Activated gamma-delta T cell treated with Interleukin-2 at 50 U/mL for 16 hours (primary cell): ENCODE measurements around the gene CIDEA.
"Not testable (repeated sequence)": the region's sequence is repeated elsewhere in the genome, so short reads cannot be mapped to it uniquely, and the experiment has no call there.

Source experiments
- DNase-seq: peaks from one replicate; pipeline ENCODE4 v3.0.0-alpha.2; 2020

Gene CIDEA

DNA sequence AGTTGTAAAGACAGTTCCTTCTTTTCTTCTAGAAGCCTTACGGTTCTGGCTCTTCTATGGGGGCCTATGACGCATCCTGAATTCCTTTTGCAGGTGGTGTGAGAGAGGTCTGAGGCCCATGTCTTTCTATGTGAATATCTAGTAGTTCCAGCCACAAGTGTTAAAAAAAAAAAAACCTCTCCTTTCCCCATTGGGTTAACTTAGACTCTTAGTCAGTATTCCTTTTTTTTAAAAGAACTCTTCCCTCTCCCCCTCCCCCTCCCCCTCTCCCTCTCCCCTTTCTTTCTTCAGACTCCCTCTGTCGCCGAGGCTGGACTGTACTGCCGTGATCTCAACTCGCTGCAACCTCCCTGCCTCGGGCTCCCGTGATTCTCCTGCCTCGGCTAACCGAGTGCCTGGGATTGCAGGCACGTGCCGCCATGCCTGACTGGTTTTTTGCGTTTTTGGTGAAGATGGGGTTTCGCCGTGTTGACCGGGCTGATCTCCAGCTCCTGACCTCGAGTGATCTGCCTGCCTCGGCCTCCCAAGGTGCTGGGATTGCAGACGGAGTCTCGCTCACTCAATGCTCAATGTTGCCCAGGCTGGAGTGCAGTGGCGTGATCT is 11.4 kb upstream of the CIDEA start:
- DNase-seq, result no peak

DNA sequence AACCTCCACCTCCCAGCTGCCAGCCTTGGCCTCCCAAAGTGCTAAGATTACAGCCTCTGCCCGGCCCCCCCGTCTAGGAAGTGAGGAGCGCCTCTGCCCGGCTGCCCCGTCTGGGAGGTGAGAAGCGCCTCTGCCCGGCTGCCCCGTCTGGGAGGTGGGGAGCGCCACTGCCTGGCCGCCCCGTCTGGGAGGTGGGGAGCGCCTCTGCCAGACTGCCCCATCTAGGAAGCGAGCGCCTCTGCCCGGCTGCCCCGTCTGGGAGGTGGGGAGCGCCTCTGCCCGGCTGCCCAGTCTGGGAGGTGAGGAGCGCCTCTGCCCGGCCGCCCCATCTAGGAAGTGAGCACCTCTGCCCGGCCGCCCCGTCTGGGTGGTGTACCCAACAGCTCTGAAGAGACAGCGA is 10.9 kb upstream of the CIDEA start:
- DNase-seq, result not testable (repeated sequence)

DNA sequence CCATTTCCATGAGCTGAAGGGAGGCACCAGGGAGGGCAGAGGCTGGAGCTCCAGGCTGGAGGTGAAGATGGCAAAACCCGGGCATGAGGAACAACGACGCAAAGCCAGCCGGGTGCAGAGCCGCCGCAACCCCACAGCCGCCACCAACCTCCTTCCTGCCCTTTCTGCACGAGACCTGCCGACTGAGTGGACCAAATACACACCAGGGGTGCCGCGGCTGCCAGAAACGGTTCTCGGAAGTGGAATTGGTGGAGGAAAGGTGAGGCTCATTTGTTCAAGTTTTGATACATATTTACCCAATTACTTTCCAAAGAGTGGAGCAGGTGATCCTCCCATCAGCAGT is 8.4 kb upstream of the CIDEA start:
- DNase-seq, result no peak

DNA sequence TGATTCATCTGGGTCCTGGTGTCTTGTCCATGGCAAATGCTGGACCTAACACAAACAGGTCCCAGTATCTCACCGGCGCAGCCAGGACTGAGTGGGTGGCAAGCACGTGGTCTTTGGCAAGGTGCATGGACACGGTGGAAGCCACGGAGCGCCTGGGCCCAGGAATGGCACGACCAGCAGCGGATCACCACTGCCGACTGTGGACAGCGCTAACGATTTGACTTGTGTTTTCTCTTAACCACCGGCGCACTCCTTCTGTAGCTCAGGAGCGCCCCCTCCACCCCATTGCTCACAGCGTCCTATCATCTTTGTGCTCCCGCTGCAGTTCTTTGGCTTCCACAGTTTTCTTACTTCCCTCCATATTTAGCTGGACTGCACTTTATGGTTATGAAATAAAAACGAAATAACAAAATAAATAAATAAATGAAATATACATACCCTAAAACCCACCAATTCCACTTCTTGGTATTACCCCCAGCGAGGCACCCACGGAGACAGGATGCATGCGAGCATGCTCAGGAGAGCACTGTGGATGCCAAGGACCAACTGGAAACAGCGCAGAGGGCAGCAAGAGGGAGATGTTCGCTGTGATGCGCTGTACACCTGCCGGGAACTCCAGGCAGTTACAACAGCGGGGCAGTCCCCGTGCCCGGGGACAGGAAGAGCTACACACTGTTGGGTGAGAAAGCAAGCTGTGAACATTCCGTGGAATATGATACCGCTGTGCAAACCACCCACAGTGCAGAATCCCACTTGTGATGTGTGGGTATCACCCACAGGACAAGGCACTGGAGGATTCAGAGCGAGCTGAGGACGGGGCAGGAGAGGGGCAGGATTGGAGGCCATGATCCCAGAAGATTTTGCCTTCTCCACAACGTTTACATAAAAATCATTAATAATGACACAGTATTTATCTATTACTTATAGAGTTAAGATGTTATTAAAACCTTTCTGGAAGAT is 7.0 kb upstream of the CIDEA start:
- DNase-seq, result no peak

DNA sequence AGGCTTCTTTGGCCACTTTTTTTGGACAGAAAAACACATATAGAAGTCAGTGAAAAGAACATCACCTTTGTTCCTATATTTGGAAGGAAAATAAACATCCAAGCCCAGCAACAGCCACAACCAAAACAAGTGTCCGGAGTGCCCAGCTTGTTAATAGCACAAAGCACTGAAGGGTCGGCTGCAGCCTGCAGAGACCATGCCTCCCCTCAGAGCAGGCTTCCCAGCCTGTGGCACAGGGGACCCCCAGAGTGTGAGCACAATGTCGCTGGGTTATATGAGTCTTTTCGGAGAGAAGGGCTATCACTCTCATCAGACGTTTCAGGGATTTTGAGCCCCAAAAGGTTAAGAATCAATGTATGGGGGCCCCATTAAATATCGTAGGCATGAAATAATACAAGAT is 6.2 kb upstream of the CIDEA start:
- no peak for DNase-seq

DNA sequence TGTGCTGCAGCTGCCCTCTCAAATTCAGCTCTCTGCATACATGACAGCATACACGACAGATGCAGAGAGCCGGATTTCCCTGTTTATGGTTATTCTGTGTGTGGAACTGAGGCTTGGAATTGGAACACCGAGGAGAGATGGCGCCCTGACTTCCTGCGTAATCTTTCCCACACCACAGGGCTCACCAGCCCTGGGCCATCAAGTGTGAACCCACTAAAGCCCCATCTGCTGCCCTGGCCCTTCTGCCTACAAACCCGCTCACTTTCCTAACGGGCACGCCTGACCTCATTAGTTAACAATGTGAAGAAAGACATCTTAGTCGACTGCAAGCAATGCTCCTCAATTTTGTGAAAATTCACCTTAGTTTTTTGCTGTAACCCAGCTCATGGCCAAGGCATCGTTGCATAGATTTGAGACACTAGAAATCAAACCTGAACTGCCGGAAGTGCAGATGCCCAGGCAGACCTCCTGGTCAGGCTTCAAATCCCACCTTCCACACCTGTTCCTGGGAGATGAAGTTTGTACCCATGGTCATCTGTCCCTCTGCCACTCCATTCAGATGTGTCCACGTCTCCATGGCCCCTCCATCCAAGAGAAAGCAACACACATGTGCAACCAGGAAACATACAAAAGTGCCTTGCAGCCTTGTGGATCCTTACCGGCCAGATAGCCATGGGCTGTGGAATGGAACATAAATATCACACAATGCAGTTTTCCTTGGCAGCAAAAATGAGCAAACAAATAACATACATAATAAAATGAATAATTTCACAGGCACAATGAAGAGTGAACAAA is 5.0 kb upstream of the CIDEA start:
- no peak for DNase-seq

DNA sequence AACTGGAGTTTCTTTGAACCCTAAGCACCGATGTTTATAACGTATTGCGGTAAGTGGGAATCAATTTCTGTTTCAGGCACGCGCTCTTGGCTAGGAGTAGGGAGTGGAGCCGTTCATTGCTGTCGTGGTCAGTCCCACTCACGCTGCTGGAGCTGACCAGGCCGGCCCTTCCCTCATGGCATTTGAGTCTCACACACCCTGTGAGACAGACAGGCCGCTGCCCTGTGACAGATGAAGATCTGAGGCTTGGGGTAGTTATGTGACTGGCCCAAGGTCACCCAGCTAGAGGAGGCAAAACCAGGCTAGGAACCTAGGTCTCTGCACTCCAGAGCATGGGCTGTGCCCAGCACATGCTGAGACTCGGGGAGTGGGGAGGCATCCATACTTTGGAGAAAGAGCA is 2.9 kb upstream of the CIDEA start:
- DNase-seq, result no peak

DNA sequence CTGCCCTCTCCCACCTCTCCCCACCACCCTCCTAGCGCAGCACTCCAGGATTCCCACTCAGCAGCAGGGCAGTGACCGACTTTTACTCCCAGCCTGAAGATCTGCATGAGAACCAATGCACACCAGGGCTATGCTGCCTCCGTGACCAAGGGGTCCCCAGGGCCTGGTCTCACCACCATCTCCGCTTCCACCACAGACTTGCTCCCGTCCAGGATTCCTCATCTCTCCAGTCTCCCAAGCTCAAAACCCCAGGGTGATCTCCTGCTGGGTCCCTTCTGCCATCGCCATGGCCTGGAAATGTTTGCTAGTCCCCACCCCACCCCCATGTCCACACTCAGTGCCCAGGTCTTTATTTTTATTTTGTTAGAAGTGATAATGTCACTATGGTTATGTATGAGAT is 2.1 kb upstream of the CIDEA start:
- no peak for DNase-seq

DNA sequence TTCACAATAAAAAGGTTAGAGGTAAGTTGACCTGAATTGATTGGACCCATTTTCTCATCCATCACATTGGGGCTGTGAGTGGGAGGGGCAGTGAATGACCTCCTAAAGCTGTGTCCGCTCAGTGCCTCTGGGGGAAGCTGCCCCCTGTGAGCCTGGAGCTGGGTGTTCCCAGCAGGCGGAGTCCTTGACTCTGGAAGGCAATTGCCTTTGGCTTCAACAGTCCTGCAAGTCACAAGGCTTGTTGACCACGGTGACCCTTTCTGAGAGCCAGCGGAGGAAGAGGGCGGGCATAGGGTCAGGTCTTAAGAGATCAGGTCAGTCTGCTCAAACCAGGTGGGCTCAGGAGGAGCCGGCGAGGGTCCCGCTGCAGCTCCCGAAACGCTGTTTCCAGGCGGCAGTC is 1.1 kb upstream of the CIDEA start:
- no peak for DNase-seq

DNA sequence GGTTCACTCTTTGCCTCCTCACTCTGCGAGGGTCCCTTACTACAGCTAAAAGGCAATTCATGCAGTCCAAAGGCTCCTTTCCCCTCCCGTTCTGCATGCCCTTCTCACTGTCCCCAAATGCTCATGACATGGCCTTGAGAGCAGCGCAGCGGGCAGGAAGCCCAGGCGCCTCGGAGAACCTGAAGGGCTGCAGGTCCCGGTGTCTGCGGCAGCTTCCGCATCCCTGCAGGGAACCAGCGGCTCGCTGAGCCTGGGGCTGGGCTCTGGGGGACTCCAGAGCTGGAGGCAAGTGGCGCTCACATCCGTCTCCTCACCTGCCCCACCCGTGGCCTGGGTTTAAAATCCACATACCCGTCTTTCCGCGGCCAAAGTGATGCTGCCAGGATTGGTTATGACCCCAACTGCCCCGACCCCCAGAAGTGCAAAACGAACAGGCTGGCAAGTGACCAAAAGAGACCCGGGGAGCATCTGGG is 462 bp upstream of the CIDEA start:
- DNase-seq, result no peak

DNA sequence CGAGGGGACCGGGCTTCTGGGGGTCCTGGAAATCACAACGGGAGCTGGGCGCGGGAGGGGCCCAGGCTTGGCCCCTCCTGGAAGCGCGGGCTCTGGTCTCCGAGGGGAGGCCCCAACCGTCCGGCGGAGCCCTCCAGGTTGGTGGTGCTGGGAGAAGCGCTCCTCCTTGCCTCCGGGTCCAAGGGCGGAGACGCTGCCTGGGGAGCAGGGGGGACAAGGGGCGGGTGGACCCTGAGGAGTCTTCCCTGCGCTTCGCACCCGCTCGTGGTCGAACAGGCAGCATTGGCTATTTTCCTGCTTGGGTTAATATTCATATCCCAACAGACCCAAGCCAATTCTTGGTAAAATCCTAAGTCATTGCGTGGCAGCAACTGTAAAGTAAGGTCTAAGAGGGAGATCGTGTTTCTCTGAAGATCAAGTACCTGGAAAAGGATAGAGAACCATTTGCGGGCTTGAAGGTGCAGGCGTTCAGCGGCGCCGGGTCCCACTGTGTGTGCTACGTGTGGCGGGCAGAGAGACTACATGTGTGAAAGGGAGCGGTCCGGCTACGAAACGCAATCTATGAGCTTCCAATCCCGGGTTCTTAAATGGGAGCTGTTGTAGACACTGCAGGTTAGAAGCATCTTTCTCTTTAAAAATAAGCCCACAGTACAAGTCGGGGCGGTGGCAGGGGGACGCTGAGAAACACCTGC is 805 bp downstream of the CIDEA start:
- DNase-seq, result no peak

DNA sequence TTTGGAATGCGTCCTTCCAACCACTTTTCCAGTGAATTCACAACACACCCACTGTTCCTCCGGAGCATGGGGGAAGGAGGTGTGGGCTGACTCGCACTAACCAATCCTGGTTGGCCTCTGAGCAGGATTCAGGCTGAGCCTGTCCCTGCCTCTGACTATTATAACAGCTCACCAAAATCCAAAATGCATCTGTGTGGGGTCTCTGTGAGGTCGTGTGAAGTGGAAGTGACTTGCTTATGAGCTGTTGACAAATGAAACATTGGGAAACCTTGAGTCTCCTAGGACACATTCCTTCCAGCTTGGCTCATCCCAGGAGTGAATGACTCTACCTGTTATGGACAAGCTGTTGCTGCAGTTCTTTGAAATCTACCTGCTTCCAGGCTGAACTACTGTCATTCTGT is 1.5 kb downstream of the CIDEA start:
- DNase-seq, result no peak

DNA sequence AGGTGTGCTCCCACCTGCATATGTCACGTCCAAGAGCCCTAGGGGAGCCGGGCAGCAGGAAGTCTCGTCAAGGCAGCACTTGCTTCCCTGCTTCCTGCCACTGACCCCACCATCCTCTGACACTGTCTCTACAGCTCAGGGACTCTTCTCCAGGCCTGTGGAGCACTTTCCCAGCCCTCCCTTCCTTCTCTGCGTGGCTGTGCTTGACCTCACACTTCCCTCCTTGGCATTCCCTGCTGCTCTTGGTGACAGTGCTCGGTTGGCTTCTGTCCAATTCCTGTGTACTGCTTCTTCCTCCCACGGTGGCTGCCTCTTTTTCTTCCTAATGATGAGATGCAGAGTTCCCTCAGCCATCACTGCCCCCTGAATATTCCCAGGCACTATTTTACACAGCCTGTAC is 2.8 kb downstream of the CIDEA start:
- DNase-seq, result no peak

DNA sequence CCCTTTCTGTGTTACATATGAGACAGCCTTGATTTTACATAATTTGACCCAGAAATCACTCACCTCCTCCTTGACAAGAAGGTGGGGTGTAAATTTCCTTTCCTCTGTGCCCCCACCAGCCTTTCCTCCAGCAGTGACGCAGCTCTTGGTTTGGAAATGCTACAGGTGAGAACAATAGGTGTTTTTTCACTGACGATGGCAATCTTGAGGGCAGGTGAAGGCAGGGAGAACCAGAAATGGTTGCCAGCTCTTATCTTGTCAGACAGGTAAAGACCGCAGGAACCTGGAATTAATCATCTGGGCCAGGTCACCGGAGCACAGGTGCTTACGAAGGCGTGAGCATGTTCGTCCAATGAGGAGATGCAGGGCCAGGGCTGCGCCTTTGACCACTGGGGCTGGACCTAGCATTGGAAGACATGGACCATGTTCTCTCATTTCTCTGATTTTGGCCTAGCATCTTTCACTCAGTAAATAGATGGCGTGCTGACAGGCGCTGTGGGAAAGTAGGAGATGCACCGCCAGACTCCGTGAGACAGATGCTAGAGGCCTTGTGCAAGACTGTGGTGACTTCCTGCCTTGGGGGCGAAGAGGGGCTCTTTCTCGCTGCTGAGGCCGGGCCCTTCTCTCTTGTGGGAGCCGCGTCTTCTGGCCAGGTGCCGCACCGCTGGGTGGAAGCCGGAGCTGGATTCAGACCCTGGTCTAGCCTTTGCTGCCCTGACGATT is 4.0 kb downstream of the CIDEA start:
- DNase-seq, result no peak

DNA sequence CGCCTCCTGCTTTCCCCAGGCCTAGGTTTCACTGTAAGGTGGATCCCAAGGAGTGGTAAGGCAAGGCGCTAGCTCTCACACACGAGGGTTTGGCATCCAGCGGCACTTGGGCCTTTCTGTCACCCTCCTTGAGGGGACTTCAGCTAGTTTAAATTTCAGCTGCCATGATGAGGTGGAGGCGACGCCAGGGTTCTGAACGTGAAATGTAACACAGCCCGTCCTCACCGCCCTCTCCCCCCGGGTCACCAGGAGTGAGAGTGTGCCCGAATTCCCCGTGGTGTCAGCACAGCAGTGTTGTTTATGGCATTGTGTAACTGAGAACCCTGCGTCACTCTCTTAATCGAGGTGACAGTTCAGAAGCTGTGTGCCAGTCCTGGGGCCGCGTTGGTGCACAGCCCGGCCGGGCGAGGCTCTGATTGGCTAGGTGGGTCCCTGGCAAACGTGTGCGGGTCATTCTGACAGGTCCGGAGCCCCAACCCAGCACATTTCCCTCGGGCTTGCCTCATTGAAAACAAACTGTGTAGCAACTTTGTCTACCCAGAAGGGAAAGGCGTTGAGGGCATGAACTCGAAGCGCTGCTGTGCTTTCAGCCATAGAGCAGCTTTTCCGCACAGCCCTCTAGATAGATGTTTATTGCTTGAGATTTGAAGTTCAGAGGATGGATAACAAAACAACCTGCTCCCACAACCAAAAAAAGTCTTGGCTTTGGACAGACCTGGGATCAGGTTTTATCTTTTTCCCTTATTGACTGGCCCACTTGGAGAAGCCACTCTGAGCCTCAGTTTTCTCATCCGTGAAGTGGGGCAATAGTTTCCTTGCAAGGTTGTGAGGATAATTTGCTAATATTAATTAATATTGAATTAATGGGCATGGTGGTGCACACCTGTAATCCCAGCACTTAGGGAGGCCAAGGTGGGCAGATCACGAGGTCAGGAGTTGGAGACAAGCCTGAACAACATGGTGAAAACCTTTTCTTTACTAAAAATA is 4.9 kb downstream of the CIDEA start:
- no peak for DNase-seq

DNA sequence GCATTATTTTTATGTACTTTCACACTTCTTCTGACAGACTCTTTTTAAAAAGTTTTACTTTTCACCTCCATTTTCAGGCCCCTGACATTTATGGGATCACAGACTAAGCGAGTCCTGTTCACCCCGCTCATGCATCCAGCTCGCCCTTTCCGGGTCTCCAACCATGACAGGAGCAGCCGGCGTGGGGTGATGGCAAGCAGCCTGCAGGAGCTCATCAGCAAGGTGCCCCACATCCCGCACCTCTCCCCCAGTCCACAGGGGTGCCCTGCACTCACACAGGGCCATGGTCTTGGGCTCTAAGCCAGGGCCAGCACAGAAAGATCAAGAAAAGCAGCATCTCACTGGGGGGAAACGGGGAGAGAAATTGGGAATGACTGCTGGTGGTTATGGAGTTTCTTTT is 8.6 kb downstream of the CIDEA start:
- no peak for DNase-seq

DNA sequence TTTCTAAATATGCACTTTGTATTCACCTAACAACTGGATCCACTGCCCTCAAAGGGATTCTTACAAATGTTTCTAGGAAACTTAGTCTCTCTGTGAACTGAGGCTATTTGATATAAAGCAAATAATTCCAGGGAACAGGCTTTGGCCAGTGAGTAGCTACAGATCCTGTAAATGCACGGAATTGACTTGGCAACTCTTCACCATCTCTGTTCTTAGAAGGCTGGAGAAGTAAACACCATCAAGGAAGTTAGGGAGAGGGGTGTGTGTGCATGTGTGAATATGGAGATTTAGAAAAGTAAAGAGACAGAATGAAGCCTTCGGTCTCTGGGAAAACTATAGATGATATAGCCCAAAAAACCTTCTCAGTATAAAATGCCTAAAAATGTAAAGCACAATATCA is 10.7 kb downstream of the CIDEA start:
- no peak for DNase-seq

DNA sequence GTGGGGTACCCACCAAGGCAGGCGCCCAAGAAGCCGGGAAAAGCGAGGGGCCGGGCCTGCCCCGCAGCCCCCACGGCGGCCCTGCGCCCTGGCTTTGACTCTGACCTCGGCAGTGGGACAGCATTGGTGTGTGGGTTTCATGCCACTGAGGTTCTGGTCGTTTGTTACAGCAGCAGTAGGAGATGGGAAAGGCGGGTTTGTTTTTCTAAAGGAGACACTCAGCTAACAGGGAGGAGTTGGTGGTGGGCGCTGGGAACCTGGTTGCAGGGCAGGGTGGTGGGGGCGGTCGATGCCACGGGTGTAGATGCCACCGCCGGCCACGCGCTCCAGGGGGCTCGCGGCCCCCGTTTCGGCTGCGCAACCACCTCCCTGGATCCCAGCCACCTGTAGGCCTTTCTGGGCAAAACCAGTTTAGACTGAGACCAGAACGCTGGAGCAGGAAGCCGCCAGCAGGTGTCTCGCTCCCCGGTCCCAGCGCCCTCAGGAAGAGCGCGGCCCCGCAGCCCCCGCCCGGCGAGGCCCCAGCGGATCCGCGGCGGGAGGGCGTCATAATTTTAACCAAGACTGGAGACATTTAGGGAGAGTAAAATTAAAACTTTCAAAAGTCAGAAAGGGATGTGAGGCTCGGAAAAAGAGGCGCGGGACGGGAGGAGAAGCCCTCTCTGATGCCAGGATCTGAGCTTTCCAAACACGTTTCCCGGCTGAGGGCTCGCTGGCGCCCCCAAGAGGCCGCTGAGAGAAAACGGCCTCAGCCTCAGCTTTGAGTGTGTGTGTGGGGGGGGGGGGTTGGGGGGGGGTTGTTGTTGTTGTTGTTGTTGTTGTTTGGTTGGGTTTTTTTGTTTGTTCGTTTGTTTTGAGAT is 17.4 kb downstream of the CIDEA start:
- no peak for DNase-seq

DNA sequence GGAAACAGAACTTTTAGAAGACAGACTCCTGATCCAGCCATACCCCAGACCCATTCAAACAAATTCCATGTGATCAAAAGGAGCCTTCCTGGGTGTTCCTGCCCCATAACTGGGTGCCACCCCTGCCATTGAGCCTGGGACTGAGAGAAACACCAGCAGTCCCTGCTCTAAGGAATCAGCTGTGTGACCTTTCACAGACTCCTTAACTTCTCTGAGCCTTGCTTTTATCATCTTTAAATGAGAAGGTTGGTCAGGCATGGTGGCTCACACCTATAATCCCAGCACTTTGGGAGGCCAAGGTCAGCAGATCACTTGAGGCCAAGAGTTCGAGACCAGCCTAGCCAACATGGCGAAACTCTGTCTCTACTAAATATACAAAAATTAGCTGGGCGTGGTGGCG is 20.6 kb downstream of the CIDEA start:
- no peak for DNase-seq
